ENCODE results near the gene CPEB4.

DNA sequence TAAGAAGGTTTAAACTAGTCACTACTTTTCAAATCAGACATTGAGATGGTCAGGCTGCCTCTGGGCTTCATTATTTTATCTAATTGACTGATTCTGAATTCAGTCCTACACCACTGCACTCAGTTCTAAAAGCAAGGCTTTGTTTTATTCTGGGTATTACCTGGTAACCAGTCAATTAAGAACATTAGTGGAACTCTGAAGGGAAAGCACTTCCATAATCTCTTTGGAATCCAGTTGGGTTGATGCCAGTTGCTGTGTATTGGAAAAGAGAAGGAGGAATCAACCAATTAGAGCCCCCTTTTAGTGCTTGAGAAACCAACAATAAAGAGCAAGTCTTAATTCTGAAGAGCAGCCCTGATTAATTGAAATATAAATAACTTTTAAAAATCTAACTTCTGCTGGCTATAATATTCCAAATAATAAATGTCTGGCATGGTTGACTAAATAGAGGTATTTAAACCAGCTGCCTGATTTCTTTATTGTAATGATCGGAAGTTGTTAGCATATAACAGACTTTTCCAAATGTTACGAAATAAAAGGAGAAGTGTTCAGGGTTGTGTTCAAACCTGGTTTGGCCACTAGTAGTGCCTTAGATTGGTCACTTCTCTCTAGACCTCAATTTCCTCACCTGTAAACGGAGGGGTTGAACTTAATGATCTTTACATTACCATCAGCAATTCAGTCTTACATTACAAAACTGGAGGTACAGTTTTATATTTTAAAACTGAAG, 32.0 kb downstream of the CPEB4 start:
- TF ChIP-seq MAFK (IDR thresholded peaks at IDR 0.05; ENCODE audit: low read depth, low read length), result no peak
- TF ChIP-seq, protein P1, sequence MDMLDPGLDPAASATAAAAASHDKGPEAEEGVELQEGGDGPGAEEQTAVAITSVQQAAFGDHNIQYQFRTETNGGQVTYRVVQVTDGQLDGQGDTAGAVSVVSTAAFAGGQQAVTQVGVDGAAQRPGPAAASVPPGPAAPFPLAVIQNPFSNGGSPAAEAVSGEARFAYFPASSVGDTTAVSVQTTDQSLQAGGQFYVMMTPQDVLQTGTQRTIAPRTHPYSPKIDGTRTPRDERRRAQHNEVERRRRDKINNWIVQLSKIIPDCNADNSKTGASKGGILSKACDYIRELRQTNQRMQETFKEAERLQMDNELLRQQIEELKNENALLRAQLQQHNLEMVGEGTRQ (IDR thresholded peaks at IDR 0.05; ENCODE audit: low read depth, low read length), result no peak
- no peak for TF ChIP-seq POLR2A (IDR thresholded peaks at IDR 0.05; ENCODE audit: low read depth, low read length)
- TF ChIP-seq, protein P2, sequence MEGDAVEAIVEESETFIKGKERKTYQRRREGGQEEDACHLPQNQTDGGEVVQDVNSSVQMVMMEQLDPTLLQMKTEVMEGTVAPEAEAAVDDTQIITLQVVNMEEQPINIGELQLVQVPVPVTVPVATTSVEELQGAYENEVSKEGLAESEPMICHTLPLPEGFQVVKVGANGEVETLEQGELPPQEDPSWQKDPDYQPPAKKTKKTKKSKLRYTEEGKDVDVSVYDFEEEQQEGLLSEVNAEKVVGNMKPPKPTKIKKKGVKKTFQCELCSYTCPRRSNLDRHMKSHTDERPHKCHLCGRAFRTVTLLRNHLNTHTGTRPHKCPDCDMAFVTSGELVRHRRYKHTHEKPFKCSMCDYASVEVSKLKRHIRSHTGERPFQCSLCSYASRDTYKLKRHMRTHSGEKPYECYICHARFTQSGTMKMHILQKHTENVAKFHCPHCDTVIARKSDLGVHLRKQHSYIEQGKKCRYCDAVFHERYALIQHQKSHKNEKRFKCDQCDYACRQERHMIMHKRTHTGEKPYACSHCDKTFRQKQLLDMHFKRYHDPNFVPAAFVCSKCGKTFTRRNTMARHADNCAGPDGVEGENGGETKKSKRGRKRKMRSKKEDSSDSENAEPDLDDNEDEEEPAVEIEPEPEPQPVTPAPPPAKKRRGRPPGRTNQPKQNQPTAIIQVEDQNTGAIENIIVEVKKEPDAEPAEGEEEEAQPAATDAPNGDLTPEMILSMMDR (conservative IDR thresholded peaks at IDR 0.05; ENCODE audit: low read depth, low read length), result no peak

All from IMR-90 (cell line).